ENCODE results near the gene RECK. TPM values are rescaled to one million over a fixed set of nuclear protein-coding genes. Genes with fewer than 3 reads are reported as not detected.
A peak's percentile ranks its signal among the peaks of the same experiment; 100 is the strongest.

The RECK gene
- total RNA-seq, 2 donors from 2014 or later, result 6.3 to 6.8 TPM

DNA sequence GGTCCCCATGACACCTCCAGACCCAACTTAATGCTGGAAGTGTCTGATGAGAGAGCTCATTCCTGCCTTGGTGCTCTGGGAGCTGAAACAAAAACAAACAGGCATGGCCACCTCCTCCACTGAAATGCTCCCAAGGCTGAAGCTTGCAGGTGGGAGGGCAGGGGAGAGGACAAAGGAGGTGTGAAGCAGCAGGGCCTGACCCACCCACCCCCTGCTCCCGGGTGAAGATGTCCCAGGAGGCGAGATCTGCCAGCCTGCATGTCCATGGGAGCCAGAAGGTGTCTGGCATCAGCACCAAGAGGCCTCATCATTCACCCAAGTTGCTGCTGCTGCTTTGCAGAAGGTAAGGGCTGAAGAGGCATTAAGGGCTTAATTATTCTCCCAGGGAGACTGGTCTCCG is 128.3 kb downstream of the RECK start:
- Mint-ChIP-seq H3K4me1 (ENCODE audit: low read depth) (no peaks in the 10 kb centered on the region), H3K27ac (no peak overlapping the region), H3K36me3 (ENCODE audit: insufficient read depth in 2 of 2) (no peaks in the 10 kb centered on the region), H3K4me3 (peak overlapping the region; percentile 35 to 62), H3K27me3 (ENCODE audit: low read depth) (no peaks in the 10 kb centered on the region), H3K9me3 (no peaks in the 10 kb centered on the region)
- DNase-seq (no peak), ATAC-seq (replicated peaks in 1 of 2) (no peak)

DNA sequence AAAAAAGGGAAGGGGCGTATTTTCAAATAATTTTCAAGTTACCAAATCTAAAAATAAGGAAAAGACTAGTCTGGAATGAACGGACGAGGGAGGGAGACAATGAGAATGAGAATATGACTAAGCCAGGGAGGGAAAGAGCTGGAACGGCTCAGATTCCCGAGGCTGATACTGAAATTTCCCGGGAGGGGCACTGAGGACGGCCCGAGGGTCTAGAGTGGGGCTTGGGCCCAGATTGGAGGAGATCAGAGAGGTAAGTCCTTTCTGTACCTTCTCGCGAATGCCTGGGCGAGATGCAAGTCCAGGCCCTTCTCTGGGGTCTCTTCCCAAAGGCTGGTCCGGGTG is 129.1 kb downstream of the RECK start:
- H3K4me3 Mint-ChIP-seq, result peak overlapping the region; percentile 53 to 62
- H3K27me3 Mint-ChIP-seq (ENCODE audit: low read depth), result no peaks in the 10 kb centered on the region
- ATAC-seq (replicated peaks in 1 of 2), result no peak
- no peaks in the 10 kb centered on the region for H3K4me1 Mint-ChIP-seq (ENCODE audit: low read depth)
- no peaks in the 10 kb centered on the region for H3K36me3 Mint-ChIP-seq (ENCODE audit: insufficient read depth in 2 of 2)
- DNase-seq, result no peak
- H3K9me3 Mint-ChIP-seq, result no peaks in the 10 kb centered on the region
- peak overlapping the region; percentile 17 for H3K27ac Mint-ChIP-seq

DNA sequence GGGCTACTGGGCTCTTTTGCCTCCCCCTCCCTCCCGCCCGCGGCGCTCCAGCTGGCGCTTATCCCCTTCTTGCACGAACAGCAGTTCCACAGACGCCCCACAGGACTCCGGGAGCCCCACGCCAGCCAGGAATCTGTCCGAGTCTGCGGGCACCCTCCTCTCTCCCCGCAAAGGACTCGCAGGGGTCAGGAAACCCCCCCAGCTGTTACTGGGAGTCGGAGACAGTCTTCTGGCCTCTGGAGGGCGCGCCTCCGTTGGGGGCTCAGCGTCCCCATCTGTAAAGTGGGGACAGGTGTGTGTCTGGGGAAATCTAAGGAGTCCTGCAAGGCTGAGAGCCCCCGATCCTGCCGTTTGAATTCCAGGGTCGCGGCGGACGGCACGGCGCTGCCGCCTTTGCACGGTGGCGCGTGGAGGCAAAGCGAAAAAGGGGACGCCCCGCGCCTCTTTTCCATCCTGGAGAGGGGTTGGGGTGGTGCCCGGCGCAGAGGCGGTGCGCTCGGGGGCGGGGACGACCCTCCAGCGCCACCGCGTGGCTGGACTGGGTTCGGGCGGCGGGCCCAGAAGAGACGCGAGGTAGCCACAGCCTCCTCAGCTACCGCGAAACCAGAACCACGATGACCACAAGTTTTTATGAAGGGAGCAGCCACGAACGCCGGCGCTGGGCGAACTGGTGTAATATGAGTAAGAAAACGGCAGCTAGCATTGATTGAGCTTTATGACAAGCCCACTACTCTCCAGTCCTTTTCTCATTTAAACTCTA is 129.6 kb downstream of the RECK start:
- Mint-ChIP-seq H3K4me1 (ENCODE audit: low read depth) (no peaks in the 10 kb centered on the region), H3K27me3 (ENCODE audit: low read depth) (no peaks in the 10 kb centered on the region), H3K4me3 (peak overlapping the region; percentile 81 to 82), H3K36me3 (ENCODE audit: insufficient read depth in 2 of 2) (no peaks in the 10 kb centered on the region), H3K9me3 (no peaks in the 10 kb centered on the region), H3K27ac (no peak overlapping the region)
- peak; percentile 97 to 98 for ATAC-seq (replicated peaks in 1 of 2)
- peak; percentile 87 to 91 for DNase-seq

DNA sequence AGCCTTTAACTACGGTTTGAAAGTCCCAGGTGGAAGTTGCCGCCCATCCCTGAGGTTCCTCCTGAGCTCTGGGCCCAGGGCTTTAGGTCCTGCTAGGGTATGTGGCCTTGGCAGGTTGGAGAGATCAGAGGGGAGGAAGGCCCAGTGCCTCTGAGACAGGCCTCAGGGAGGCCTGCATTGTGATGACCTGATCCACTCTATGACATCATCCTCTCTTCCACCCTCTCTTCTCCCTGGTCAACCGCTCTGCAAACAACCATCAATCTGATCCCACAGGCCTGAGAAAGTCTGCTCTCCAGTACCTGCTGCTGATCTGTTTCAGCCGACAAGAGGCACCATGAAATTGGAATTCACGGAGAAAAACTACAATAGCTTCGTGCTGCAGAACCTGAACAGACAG is 132.5 kb downstream of the RECK start, which contains the start of gene CCIN:
Gene CCIN (plus strand): TSS at position 223 of the 400 bp plus-strand sequence. CDS start 115 bp downstream, at position 338.
- Mint-ChIP-seq H3K4me1 (ENCODE audit: low read depth) (no peaks in the 10 kb centered on the region), H3K4me3 (no peak within 1 kb of the TSS), H3K27me3 (ENCODE audit: low read depth) (no peaks in the 10 kb centered on the region), H3K27ac (no peak within 1 kb of the TSS), H3K9me3 (no peaks in the 10 kb centered on the region), H3K36me3 (ENCODE audit: insufficient read depth in 2 of 2) (no peaks in the 10 kb centered on the region)
- no peak for ATAC-seq (replicated peaks in 1 of 2)
- DNase-seq, result no peak

DNA sequence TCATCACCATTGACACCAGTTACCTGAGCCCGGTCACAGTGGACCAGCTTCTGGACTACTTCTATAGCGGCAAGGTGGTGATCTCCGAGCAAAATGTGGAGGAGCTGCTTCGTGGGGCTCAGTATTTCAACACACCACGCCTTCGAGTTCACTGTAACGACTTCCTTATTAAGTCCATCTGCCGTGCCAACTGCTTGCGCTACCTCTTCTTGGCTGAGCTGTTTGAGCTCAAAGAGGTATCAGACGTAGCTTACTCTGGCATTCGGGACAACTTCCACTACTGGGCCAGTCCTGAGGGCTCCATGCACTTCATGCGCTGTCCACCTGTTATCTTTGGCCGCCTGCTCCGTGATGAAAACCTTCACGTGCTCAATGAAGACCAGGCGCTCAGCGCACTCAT is 133.0 kb downstream of the RECK start:
- H3K4me3 Mint-ChIP-seq, result no peak overlapping the region
- no peak for DNase-seq
- H3K27me3 Mint-ChIP-seq (ENCODE audit: low read depth), result no peaks in the 10 kb centered on the region
- no peaks in the 10 kb centered on the region for H3K9me3 Mint-ChIP-seq
- no peak for ATAC-seq (replicated peaks in 1 of 2)
- H3K4me1 Mint-ChIP-seq (ENCODE audit: low read depth), result no peaks in the 10 kb centered on the region
- no peaks in the 10 kb centered on the region for H3K36me3 Mint-ChIP-seq (ENCODE audit: insufficient read depth in 2 of 2)
- H3K27ac Mint-ChIP-seq, result no peak overlapping the region

DNA sequence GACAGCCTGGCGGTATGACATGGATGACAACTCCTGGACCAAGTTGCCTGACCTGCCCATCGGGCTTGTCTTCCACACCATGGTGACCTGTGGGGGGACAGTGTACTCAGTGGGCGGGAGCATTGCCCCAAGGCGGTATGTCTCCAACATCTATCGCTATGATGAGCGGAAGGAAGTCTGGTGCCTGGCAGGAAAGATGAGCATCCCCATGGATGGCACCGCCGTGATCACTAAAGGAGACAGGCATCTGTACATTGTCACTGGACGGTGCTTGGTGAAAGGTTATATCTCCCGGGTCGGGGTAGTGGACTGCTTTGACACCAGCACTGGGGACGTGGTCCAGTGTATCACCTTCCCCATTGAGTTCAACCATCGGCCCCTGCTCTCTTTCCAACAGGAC is 133.8 kb downstream of the RECK start:
- no peak overlapping the region for H3K4me3 Mint-ChIP-seq
- DNase-seq (no peak), ATAC-seq (replicated peaks in 1 of 2) (no peak)
- no peaks in the 10 kb centered on the region for H3K9me3 Mint-ChIP-seq
- no peaks in the 10 kb centered on the region for H3K4me1 Mint-ChIP-seq (ENCODE audit: low read depth)
- H3K27me3 Mint-ChIP-seq (ENCODE audit: low read depth), result no peaks in the 10 kb centered on the region
- H3K27ac Mint-ChIP-seq, result no peak overlapping the region
- H3K36me3 Mint-ChIP-seq (ENCODE audit: insufficient read depth in 2 of 2), result no peaks in the 10 kb centered on the region

DNA sequence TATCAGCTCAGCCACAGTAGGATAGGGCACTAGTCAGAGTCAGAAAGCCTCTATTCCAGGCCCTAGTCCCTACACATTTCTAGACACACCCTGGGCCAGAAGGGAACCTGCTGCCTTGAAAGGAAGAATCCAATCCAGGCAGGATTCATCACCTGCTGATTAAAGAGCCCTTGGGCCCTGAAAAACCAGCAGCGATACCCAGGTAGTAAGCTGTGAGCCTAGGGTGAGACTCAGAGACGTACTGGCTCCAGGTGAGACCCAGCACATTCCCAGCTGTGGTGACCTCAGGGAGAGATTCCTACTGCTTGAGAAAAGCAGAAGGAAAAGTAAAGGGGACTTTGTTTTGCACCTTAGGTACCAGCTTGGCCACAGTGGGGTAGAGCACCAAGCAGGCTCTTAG is 137.1 kb downstream of the RECK start:
- Mint-ChIP-seq H3K4me3 (no peak overlapping the region), H3K9me3 (no peaks in the 10 kb centered on the region), H3K36me3 (ENCODE audit: insufficient read depth in 2 of 2) (no peaks in the 10 kb centered on the region), H3K27me3 (ENCODE audit: low read depth) (no peaks in the 10 kb centered on the region), H3K27ac (no peak overlapping the region), H3K4me1 (ENCODE audit: low read depth) (peaks cover 5% of the 10 kb centered on the region)
- ATAC-seq (replicated peaks in 1 of 2), result no peak
- no peak for DNase-seq

Other genes starting within 250 kb of the RECK start
- 10 to 100 TPM in 1 of 2 donors, 1 to 10 TPM in 1; 6.7 to 11.5 TPM for gene NPR2, start 245.3 kb upstream of the RECK start, total RNA-seq
- gene SPAG8, start 224.7 kb upstream of the RECK start, total RNA-seq, result 1 to 10 TPM; 1.1 to 1.4 TPM
- gene HINT2, start 221.9 kb upstream of the RECK start, total RNA-seq, result 10 to 100 TPM; 69.2 to 80.9 TPM
- gene FAM221B, start 208.2 kb upstream of the RECK start, total RNA-seq, result not detected
- gene TMEM8B, start 207.7 kb upstream of the RECK start, total RNA-seq, result 1 to 10 TPM; 8.4 to 9.1 TPM
- not detected for gene OR13J1, start 166.5 kb upstream of the RECK start, total RNA-seq
- not detected for gene HRCT1, start 130.7 kb upstream of the RECK start, total RNA-seq
- not detected for gene SPAAR, start 127.4 kb upstream of the RECK start, total RNA-seq
- gene OR2S2, start 78.8 kb upstream of the RECK start, total RNA-seq, result not detected
- 10 to 100 TPM; 17.7 to 22.7 TPM for gene GLIPR2, start 99.8 kb downstream of the RECK start, total RNA-seq
- under 1 TPM in 1 of 2 donors, not detected in 1; 0.12 TPM for gene CCIN, start 132.5 kb downstream of the RECK start, total RNA-seq
- 10 to 100 TPM; 86.8 to 91.6 TPM for gene CLTA, start 154.0 kb downstream of the RECK start, total RNA-seq
- 10 to 100 TPM; 19.1 to 19.5 TPM for gene GNE, start 221.5 kb downstream of the RECK start, total RNA-seq

Measured in activated T-cell treated with anti-CD3 and anti-CD28 coated beads, Interleukin-2, amount 50 U/mL, for 72 hours (primary cell).